SHP77 (cell line): Measurements from ENCODE around the gene TMEM235.

Experiments
- DNase-seq, 2 experiments: peaks; one replicate each; lab custom pipeline; 2025; lab: John Stamatoyannopoulos, UW

Gene TMEM235

DNA sequence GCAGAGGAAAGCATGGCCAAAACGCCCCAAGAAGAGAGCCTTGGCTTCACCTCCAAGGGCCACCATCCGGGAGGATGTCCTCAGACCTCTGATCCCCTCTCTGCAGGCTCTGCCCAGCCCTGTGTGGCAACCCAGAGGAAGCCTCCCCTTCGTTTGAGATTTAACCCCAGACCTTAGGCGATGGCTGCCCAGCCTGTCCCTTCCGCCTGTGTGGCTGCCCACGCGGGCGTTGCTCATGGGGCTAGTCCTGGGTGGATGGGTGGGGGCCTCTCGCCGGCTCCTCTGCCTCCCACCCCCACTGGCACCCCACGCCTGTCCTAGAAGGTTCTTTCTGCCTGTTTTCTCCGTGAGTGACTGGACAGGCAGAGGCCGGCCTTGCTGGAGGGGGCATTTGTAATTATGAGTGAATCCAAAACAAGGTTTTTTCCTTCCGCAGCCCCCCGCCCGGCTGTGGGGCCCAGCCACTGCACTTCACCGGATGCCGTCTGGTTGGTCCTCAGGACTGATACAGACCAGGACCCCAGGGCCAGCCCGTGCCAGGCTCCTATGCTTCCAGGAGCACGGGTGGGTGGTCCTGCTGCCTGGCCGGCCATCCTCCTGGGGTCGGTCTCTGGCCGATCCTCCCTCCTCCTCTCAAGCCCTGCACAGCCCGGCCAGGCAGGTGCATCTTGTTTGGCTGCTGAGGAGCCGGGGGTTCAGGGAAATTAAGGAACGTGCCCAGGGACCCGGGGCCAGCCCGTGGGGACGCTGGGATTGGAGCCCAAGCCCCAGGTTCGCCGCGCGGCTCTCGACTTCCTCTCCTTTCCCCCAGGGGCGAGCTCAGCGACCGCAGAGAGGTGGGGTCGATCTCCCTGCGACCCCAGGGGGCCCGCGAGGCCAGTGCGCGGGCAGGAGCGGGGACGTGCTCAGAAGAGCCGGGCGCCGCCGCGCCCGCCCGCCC lies at the start of gene TMEM235:
Gene TMEM235, plus strand, starts transcription at position 636 of the 940 bp plus-strand sequence. CDS start 393 bp downstream, outside the sequence.
- no peak for DNase-seq

DNA sequence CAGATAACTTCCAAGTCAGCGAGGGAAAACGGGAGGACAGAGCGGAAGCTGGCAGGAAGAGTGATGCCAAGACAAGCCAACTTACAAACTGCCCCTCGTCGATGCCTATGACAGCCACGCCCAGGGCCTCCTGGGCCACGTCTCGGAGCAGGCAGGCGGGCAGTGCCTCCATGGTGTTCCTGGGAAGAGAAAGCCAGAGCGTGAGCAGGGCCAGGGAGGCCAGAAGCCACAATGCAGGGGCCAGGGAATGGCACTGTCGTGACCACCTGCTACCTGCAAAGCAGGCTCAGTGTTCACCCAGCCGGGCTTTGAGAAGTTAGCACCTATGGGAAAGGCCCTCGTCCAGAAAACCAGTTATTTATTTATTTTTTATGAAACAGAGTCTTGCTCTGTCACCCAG lies 48.9 kb upstream of the TMEM235 start:
- no peak for DNase-seq

DNA sequence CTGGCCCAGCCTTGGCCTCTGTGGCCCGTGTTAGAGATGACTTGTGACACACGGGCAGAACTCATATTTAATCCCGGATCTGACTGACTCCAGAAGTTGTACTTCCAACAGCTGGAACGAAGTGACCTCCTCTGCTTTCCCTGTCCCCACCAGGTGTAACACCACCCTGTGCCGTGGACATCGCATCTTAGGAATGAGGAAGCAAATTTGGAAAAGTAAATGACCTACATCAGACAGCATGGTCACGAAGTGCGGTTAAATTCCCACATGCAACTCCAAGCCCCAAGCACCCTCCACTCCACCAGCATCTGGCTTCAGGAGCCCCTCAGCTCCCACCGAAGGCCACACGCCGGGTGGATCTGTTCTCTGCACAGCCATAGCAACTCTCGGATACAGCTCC lies 47.5 kb upstream of the TMEM235 start:
- DNase-seq: no peak

DNA sequence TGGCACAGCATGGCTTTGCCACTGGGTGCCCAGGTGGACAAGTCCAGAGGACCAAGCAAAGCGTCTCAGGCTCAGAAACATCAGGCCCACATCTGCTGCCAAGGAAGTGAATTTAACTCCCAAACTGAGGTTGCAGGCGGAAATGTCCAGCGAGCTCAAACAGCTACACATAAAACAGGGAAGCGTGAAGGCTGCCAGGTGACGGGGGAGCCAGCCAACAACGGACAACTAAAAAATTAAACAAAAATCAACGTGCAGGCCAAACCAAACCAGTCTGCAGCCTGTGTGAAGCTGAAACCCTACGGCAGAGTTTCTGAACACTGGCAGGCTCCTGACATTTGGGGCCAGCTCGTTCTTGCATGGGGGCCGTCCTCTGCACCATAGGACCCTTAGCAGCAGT lies 47.1 kb upstream of the TMEM235 start:
- no peak for DNase-seq

- DNase-seq: no peak
Observed at GRCh38 chr17:78184868-78185267, 46.6 kb upstream of the TMEM235 start.

DNA sequence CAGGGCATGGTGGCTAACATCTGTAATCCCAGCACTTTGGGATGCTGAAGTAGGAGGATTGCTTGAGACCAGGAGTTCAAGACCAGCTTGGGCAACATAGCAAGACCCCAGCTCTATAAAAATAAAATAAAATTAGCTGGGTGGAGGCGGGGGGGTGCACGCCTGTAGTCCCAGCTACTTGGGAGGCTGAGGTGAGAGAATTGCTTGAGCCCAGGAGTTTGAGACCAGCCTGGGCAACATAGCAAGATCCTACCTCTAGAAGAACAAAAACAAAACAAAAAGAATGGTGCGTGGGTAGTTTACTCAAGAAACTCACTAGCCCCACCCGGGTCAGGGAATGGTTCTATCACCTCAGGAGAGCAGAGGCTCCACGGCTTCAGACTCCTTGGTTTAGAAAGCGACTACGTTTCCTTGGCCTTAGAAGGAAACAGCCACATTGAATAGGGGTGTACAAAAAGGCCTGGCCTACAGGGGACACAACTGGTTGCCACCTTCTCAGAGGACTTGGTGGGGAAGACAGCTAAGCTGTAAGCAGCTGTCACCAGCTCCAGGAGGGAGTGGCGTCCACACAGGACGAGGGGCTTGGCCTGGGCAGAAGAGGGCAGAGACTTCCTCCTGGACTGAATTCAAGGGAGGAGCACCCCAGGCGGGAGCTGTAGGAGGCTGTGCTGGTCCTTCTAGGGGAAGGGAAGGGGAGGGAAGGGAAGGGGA lies 45.3 kb upstream of the TMEM235 start:
- DNase-seq: peak in 1 of 2 experiments; percentile 48

DNA sequence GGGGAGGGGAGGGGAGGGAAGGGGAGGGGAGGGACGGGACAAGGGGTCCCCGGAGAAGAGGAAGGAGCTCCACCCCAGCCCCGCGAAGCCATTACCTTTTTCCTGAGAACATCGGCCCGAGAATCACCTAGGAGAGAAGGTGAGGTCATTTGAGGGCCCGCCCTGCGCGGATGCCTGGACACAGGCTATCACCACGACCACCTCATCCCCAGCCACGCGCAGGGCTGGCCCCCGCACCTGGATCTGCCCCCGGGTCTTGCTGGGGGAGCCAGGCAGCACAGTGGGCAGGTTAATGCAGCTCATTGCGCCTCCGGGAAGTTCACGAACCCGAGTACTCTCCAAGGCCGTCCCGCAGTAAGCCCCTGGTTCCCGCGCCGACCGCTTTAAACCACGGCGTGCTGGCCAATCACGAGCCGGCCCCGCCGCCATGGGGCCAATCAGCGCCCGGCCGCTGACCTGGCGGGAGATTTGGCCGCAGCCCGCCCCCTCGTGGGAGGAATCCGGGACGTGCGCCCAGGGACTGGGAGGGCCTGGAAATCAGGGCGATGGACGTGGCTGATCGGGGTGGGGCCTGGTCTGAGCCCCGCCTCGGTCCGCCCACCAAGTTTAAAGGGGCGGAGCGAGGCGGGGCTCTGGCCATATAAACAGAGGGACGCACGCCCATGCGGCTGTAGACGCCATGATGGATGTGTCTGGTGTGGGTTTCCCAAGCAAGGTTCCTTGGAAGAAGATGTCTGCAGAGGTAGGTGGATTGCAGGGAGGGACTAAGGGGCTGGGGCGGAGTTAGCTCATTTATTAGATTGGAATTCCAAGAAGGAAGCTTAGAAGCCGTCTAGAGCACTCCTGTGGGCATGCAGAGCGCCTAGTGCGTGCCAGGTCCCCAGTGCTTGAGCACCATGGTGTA lies 44.5 kb upstream of the TMEM235 start, which contains the start of the genes AFMID and TK1:
Gene AFMID, plus strand, starts transcription at position 671 of the 904 bp plus-strand sequence. Its CDS starts 9 bp downstream, at position 680.
Gene TK1, minus strand, starts transcription at position 361 of the 904 bp plus-strand sequence. Its CDS starts 58 bp downstream, at position 303.
- peak; percentile 97 for DNase-seq

- DNase-seq: no peak
Observed at GRCh38 chr17:78196716-78197115, 34.7 kb upstream of the TMEM235 start.

GRCh38 chr17:78197147-78197832 lies 34.1 kb upstream of the TMEM235 start:
- no peak for DNase-seq

- DNase-seq: no peak
Observed at GRCh38 chr17:78200451-78200850, 31.0 kb upstream of the TMEM235 start.

GRCh38 chr17:78202666-78203065 lies 28.8 kb upstream of the TMEM235 start:
- DNase-seq: no peak

DNA sequence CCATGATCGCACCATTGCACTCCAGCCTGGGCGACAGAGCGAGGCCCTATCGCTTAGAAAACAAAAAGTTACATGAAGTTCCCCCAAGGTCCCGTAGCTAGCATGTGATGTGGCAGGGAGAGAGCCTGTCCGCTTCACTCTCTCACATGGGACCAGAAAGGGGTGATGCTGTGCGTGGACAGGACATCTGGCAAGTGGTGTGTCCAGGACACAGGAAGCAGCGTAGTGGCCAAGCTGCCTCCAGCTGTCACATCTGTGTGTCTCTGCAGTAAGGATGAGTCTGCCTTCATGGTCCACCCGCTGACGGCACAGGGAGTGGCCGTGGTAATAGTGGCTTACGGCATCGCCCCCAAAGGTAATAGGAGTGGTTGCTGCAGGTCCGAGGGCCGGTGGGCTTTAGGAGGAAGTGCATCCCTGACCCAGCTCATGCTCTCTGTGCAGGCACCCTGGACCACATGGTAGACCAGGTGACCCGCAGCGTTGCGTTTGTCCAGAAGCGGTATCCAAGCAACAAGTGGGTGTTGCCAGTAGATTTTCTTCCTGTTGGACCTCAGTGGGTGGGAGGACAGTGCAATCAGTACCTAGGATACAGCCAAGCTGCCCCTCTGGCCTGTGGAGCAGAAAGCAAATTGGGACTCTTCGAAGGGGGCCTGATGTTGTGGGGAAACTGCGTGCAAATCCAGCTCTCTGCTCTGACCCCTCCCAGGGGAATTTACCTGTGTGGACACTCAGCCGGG lies 26.9 kb upstream of the TMEM235 start:
- DNase-seq: no peak

- DNase-seq: no peak
Observed at GRCh38 chr17:78205124-78205775, 26.2 kb upstream of the TMEM235 start.

DNA sequence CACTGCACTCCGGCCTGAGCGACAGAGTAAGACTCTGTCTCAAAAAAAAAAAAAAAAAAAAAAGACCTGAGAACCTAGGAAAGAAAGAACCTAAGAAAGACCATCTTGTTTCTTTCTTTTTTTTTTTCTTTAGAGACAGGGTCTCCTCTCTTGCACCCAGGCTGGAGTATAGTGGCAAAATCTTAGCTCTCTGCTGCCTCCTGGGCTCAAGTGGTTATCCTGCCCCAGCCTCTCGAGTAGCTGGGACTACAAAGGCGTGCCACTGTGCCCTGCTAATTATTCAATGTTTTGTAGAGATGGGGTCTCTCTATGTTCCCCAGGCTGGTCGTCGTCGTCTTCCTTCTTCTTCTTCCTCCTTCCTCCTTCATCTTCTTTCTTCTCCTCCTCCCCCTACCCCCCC lies 25.1 kb upstream of the TMEM235 start:
- DNase-seq: no peak

DNA sequence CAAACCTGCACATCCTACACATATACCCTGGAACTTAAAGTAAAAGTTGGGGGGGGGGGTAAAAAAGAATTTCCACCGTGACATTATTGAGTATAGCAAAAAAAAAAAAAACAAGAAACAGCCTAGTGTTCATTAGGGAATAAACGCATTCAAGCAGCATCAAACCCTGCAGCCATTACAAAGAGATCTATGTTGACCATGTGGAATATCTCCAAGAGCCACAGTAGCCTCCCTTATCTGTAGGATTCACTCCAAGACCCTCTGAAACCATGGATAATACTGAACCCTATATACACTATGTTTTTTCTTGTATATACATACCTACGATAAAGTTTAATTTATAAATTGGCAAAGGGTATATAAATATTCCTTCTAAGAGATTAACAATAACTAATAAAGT lies 22.9 kb upstream of the TMEM235 start:
- no peak for DNase-seq

DNA sequence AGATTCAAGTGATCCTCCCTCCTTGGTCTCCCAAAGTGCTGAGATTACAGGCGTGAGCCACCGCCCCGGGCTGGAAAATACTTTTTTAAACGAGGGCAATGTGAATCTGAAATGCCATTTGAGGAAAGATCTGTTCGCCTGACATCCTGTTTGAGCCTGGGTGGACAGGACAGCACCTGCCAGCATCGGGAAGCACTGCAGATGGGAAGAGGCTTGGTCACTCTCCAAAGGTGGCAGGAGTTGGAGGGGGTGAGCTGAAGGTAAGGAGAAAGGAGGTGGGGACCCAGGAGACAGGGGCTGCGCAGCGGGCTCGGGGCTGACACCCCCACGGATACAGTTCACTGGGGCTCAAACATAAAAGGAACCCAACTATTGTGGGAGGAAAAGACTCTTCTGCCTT lies 21.3 kb upstream of the TMEM235 start:
- peak in 1 of 2 experiments; percentile 19 for DNase-seq

GRCh38 chr17:78211032-78211431 lies 20.4 kb upstream of the TMEM235 start:
- peak in 1 of 2 experiments; percentile 17 for DNase-seq

DNA sequence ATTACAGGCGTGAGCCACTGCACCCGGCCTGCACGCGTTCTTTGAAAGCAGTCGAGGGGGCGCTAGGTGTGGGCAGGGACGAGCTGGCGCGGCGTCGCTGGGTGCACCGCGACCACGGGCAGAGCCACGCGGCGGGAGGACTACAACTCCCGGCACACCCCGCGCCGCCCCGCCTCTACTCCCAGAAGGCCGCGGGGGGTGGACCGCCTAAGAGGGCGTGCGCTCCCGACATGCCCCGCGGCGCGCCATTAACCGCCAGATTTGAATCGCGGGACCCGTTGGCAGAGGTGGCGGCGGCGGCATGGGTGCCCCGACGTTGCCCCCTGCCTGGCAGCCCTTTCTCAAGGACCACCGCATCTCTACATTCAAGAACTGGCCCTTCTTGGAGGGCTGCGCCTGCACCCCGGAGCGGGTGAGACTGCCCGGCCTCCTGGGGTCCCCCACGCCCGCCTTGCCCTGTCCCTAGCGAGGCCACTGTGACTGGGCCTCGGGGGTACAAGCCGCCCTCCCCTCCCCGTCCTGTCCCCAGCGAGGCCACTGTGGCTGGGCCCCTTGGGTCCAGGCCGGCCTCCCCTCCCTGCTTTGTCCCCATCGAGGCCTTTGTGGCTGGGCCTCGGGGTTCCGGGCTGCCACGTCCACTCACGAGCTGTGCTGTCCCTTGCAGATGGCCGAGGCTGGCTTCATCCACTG lies 17.3 kb upstream of the TMEM235 start, which contains the start of gene BIRC5:
Gene BIRC5, plus strand, starts transcription at position 238 of the 690 bp plus-strand sequence. Its CDS starts 64 bp downstream, at position 302.
- DNase-seq: peak; percentile 96 to 98

- no peak for DNase-seq
Observed at GRCh38 chr17:78214706-78215061, 16.7 kb upstream of the TMEM235 start.
